OCI-LY1 (cell line): Measurements from ENCODE around the gene DBET.
"Not testable (repeated sequence)": the region's sequence is repeated elsewhere in the genome, so short reads cannot be mapped to it uniquely, and the experiment has no call there.

Source experiments
- EZH2 ChIP-seq: fragments of 200-600 bp; sonication (generic), shearing (Covaris generic); IDR thresholded peaks from 2 replicates; pipeline ENCODE4 v1.8.0; 2017; ENCODE audit warnings: borderline replicate concordance, mixed run types, mild to moderate bottlenecking, antibody characterized with exemption, low read length, moderate library complexity, mixed read lengths
- TF ChIP-seq, protein P1 (sequence below): fragments of 200-600 bp; sonication (generic), shearing (Covaris generic); IDR thresholded peaks from 2 replicates; pipeline ENCODE4 v1.5.1; 2017; ENCODE audit warnings: mild to moderate bottlenecking, antibody characterized with exemption, low read length, moderate library complexity, mixed read lengths

DNA sequence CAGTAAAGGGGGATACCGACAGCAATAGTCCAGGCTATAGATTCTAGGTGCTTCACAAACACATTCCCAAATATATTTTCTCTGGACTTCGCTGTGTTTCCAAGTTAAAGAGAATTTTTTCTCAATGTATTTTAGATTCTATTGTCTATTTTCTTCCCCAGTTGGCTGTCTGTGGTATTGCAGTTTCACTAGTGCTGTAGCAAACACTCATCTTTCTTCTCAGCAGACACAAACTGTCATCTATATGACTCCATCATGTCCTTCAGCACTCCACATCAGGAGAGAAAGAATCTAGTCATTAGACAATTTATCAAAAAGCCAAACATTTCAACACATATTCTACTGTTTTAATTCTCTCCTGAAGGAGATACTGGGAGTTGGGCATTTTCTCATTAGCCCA is at the start of gene DBET:
- TF ChIP-seq, protein P1, sequence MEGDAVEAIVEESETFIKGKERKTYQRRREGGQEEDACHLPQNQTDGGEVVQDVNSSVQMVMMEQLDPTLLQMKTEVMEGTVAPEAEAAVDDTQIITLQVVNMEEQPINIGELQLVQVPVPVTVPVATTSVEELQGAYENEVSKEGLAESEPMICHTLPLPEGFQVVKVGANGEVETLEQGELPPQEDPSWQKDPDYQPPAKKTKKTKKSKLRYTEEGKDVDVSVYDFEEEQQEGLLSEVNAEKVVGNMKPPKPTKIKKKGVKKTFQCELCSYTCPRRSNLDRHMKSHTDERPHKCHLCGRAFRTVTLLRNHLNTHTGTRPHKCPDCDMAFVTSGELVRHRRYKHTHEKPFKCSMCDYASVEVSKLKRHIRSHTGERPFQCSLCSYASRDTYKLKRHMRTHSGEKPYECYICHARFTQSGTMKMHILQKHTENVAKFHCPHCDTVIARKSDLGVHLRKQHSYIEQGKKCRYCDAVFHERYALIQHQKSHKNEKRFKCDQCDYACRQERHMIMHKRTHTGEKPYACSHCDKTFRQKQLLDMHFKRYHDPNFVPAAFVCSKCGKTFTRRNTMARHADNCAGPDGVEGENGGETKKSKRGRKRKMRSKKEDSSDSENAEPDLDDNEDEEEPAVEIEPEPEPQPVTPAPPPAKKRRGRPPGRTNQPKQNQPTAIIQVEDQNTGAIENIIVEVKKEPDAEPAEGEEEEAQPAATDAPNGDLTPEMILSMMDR, result not testable (repeated sequence)
- TF ChIP-seq EZH2, result not testable (repeated sequence)
